DOHH2 (cell line): ENCODE measurements around the gene EXOC8.

Experiments used
- H3F3A ChIP-seq: fragments of 200-600 bp; sonication (generic), shearing (Covaris generic); 2 replicates; pipeline ENCODE4 v1.6.0; 2016; ENCODE audit warnings: antibody characterized with exemption, mild to moderate bottlenecking; ENCODE audit not compliant: control insufficient read depth, insufficient read depth
- H3K27ac ChIP-seq: fragments of 200-600 bp; sonication (generic); 2 replicates; pipeline ENCODE4 v1.5.1; 2014; ENCODE audit warnings: low read depth, mild to moderate bottlenecking, low read length, moderate library complexity
- H3K27me3 ChIP-seq: fragments of 200-600 bp; sonication (generic); 2 replicates; pipeline ENCODE4 v1.6.1; 2014; ENCODE audit warnings: mild to moderate bottlenecking, low read length, mixed read lengths; ENCODE audit not compliant: control insufficient read depth
- H3K36me3 ChIP-seq: fragments of 200-600 bp; sonication (generic); 2 replicates; pipeline ENCODE4 v1.6.1; 2014; ENCODE audit warnings: mild to moderate bottlenecking, low read length, moderate library complexity, mixed read lengths; ENCODE audit not compliant: control insufficient read depth
- H3K4me1 ChIP-seq: fragments of 200-600 bp; sonication (generic); 2 replicates; pipeline ENCODE4 v1.6.1; 2014; ENCODE audit warnings: mild to moderate bottlenecking, low read length, mixed read lengths; ENCODE audit not compliant: control insufficient read depth
- H3K4me2 ChIP-seq: fragments of 200-600 bp; sonication (generic); 2 replicates; pipeline ENCODE4 v1.6.0; 2014; ENCODE audit warnings: mild to moderate bottlenecking, low read length, moderate library complexity
- H3K4me3 ChIP-seq: fragments of 200-600 bp; sonication (generic); 2 replicates; pipeline ENCODE4 v1.5.1; 2014; ENCODE audit warnings: mild to moderate bottlenecking, low read length, mixed read lengths
- H3K79me2 ChIP-seq: fragments of 200-600 bp; sonication (generic); 2 replicates; pipeline ENCODE4 v1.6.1; 2014; ENCODE audit warnings: mild to moderate bottlenecking, low read length, mixed read lengths; ENCODE audit not compliant: control insufficient read depth
- H3K9me2 ChIP-seq: fragments of 200-600 bp; sonication (generic); replicated peaks from 2 replicates; pipeline ENCODE4 v1.6.1; 2014; ENCODE audit warnings: mild to moderate bottlenecking, low read length, mixed read lengths; ENCODE audit not compliant: control insufficient read depth
- H3K9me3 ChIP-seq: fragments of 200-600 bp; sonication (generic); 2 replicates; pipeline ENCODE4 v1.6.1; 2014; ENCODE audit warnings: antibody characterized with exemption, low read length, mixed read lengths; ENCODE audit not compliant: control insufficient read depth, insufficient read depth
- H4K20me1 ChIP-seq: fragments of 200-600 bp; sonication (generic); 2 replicates; pipeline ENCODE4 v1.6.0; 2014; ENCODE audit warnings: low read depth, mild to moderate bottlenecking, antibody characterized with exemption, low read length, moderate library complexity; ENCODE audit not compliant: control insufficient read depth, insufficient read depth
- EZH2phosphoT487 ChIP-seq: fragments of 200-600 bp; sonication (generic); IDR thresholded peaks from 2 replicates; pipeline ENCODE4 v1.6.1; 2017; ENCODE audit warnings: borderline replicate concordance, mild to moderate bottlenecking, antibody characterized with exemption, low read length, moderate library complexity, mixed read lengths
- TF ChIP-seq, protein P1 (sequence below): fragments of 200-600 bp; sonication (generic); IDR thresholded peaks from one replicate; pipeline ENCODE4 v1.5.1; 2014; ENCODE audit warnings: antibody characterized with exemption, mild to moderate bottlenecking, low read depth, low read length; ENCODE audit not compliant: poor library complexity, severe bottlenecking

The EXOC8 gene

DNA sequence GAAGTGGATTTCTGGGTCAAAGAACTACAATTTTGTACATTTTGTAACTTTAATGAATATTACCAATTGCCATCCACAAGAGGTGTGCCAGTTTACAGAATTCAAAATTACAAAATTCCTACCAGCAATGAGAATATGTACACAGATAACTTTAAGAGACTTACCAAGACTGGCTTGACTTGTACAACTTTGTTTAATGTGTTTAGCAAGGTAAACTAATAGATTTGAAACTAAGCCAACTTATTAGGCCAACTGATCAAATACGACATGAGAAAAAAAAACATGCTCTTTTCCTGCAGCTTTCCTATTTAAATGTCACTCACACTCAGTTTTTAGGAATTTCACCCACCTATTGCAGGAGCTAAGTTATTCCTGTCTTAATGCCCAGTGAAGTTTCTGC is 11.4 kb downstream of the EXOC8 start:
- Histone ChIP-seq H3K27me3 (no peaks in the 10 kb centered on the region), H3K27ac (no peak overlapping the region), H3K79me2 (0 out of 2 replicates have a peak, but pooled peaks cover 2% of the 10 kb centered on the region), H3K4me3 (no peak overlapping the region), H3F3A (no peaks in the 10 kb centered on the region), H3K4me1 (no peaks in the 10 kb centered on the region), H3K9me3 (no peaks in the 10 kb centered on the region), H3K9me2 (no peaks in the 10 kb centered on the region), H3K36me3 (no peaks in the 10 kb centered on the region), H3K4me2 (no peak overlapping the region), H4K20me1 (no peaks in the 10 kb centered on the region)
- TF ChIP-seq, protein P1, sequence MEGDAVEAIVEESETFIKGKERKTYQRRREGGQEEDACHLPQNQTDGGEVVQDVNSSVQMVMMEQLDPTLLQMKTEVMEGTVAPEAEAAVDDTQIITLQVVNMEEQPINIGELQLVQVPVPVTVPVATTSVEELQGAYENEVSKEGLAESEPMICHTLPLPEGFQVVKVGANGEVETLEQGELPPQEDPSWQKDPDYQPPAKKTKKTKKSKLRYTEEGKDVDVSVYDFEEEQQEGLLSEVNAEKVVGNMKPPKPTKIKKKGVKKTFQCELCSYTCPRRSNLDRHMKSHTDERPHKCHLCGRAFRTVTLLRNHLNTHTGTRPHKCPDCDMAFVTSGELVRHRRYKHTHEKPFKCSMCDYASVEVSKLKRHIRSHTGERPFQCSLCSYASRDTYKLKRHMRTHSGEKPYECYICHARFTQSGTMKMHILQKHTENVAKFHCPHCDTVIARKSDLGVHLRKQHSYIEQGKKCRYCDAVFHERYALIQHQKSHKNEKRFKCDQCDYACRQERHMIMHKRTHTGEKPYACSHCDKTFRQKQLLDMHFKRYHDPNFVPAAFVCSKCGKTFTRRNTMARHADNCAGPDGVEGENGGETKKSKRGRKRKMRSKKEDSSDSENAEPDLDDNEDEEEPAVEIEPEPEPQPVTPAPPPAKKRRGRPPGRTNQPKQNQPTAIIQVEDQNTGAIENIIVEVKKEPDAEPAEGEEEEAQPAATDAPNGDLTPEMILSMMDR = no peak
- no peak for TF ChIP-seq EZH2phosphoT487

DNA sequence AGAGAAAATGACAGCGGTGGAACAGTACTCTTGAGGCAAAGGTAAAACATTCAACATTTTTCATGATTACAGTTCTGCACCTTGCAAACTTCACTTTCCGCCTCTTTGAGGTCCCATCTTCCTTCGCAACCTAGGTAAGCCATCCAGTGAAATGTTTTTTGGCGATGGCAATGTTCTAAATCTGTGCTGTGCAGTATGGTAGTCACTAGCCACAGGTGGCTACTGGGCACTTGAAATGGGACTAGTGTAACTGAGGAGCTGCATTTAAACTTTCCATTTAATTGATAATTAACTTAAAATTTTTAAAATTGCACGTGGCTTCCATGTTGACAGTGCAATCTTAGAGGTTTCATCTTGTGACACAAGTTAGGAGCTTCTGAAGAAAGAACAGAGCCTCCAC is 13.0 kb downstream of the EXOC8 start:
- Histone ChIP-seq H3K79me2 (no peaks in the 10 kb centered on the region), H3K9me2 (no peaks in the 10 kb centered on the region), H4K20me1 (no peaks in the 10 kb centered on the region), H3K27ac (no peak overlapping the region), H3K4me1 (no peaks in the 10 kb centered on the region), H3K36me3 (no peaks in the 10 kb centered on the region), H3F3A (no peaks in the 10 kb centered on the region), H3K4me3 (no peak overlapping the region), H3K9me3 (no peaks in the 10 kb centered on the region), H3K4me2 (no peak overlapping the region), H3K27me3 (no peaks in the 10 kb centered on the region)
- TF ChIP-seq, protein P1 = no peak
- no peak for TF ChIP-seq EZH2phosphoT487

DNA sequence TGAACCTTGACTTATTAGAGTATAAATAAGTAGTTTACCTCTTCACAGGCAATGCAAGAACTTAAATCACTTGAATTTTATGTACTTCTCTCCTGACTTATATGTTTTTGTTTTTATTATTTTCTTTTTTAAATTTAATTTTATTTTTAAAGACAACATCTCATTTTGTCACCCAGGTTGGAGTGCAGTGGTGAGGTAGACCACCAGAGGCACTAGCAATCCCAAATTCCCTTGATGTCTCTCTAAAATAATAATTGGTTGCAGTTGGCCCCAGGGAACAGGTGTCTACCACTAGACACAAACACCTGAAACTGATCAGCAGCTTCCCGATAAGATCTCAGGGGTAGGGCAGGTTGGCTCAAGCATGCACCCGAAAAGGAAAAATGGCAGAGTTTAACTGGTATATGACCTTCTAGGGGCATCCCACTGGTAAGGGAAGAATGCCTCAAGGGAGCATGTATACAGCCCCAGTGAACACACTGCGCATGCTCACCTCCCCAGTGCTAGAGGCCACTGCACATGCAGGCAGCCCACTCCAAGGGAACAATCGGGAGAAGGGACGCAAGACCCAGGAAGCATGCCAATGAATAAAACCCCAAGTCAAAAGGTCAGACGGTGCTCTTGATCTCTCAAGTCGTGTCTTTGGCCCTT is 14.6 kb downstream of the EXOC8 start:
- no peak overlapping the region for H3K27ac ChIP-seq
- H3K9me3 ChIP-seq = no peaks in the 10 kb centered on the region
- H3K4me2 ChIP-seq = no peak overlapping the region
- no peaks in the 10 kb centered on the region for H3K4me1 ChIP-seq
- H3F3A ChIP-seq = no peaks in the 10 kb centered on the region
- H3K9me2 ChIP-seq = no peaks in the 10 kb centered on the region
- no peaks in the 10 kb centered on the region for H3K36me3 ChIP-seq
- H3K27me3 ChIP-seq = no peaks in the 10 kb centered on the region
- no peak for TF ChIP-seq EZH2phosphoT487
- TF ChIP-seq, protein P1 = no peak
- no peaks in the 10 kb centered on the region for H3K79me2 ChIP-seq
- H4K20me1 ChIP-seq = no peaks in the 10 kb centered on the region
- H3K4me3 ChIP-seq = no peak overlapping the region
